ENCODE data around the gene UBQLN2.
"Not testable (repeated sequence)": the region's sequence is repeated elsewhere in the genome, so short reads cannot be mapped to it uniquely, and the experiment has no call there.

The UBQLN2 gene

GRCh38 chrX:56563231-56564161 is at the start of gene UBQLN2:
Gene UBQLN2 (plus strand): TSS chrX:56563627. CDS start chrX:56563874, 247 bp downstream.
- peak; percentile 80 for DNase-seq

DNA sequence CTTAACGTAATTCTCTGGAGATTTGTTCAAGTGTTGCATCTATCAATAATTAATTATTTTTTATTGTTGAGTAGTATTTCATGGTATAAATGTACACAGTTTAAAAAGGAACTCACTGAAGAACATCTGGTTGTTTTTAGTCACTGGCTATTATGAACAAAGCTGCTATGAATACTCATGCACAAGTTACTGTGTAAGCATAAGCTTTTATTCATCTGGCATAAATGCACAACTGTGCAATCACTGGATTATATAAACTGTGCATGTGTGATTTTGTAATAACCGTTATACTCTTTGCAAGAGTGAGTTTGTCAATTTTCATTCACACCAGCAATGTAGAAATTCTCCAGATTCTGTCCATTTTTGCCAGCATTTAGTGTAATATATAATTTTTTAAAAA is 43.8 kb upstream of the UBQLN2 start:
- DNase-seq: no peak

DNA sequence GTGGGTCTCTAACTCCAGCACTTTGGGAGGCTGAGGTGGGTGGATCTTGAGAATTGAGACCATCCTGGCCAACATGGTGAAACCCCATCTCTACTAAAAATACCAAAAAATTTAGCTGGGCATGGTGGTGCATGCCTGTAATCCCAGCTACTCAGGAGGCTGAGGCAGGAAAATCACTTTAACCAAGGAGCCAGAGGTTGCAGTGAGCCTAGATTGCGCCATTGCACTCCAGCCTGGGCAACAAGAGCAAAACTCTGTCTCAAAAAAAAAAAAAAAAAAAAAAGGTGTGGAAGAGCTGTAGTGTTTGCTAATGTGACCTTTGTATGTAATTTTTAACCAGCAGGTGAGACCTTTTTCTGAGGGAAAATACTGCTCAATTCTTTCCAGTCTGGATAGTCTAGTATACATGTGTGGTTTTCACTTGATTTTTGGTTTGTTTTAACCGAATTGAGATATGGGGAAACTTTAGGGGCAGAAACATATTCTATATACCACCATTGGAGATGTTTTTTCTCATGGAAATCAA is 33.9 kb upstream of the UBQLN2 start:
- DNase-seq: not testable (repeated sequence)

GRCh38 chrX:56530011-56530410 is 33.4 kb upstream of the UBQLN2 start:
- no peak for DNase-seq

DNA sequence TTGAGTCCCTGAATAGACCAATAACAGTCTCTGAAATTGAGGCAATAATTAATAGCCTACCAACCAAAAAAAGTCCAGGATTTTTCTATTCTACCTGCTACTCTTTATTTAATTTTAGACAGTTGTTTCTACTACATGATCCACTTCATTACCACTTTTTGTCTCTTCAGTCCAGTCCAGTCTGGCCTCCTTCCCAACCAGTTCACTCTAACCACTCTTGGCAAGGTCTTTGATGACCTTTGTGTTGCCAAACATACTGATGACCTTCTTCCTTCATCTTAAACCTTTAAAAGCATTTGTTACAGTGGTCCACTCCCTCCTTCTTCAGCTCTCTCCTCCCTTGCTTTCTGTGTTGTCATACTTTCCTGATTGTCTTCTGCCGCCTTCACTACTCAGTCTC is 12.8 kb upstream of the UBQLN2 start:
- no peak for DNase-seq

DNA sequence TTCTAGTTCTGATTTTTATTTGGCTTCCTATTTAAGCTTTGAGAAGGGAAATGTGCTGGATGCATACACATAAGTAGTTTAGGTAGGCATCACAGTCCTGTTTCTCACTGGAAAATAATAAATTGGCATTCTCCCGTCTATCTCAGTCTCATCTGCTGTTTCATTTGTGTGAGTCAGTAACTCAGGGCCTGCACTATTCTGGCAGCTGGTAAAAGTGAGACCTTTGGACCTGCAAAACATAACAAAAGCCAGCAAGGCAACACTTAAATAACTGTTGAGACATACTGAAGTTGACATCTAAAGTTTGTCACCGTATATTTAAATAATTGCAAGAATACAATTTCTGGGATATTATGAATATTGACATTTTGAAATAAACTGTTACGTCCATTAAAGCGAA is 8.6 kb upstream of the UBQLN2 start:
- no peak for DNase-seq

GRCh38 chrX:56557376-56557929 is 6.0 kb upstream of the UBQLN2 start:
- DNase-seq: no peak

GRCh38 chrX:56564164-56564885 is 898 bp downstream of the UBQLN2 start:
- DNase-seq: peak; percentile 50

- no peak for DNase-seq
Observed at GRCh38 chrX:56564921-56565840, 1.8 kb downstream of the UBQLN2 start.

DNA sequence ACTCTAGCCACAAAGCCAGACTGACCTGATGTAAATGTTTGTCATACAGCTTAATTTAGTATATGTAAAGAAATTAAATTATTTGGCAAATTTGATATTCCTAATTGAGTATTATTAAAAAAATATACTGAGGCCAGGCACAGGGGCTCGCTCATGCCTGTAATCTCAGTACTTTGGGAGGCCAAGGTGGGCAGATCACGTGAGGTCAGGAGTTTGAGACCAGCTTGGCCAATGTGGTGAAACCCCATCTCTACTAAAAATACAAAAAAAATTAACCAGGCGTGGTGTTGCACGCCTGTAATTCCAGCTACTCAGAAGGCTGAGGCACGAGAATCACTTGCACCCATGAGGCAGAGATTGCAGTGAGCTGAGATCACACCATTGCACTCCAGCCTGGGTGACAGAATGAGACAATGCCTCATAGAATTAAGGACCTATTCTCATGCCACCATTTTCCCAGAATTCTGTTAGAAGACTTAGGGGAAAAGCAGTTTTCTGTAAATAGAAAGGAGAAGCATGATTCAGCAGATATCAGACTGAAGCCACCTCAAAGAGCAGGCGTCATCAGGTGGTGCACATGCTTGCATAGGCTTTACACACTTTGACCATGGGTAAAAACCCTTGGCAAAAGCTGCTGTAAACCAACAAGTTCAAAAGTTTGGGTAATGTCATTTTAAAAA is 6.1 kb downstream of the UBQLN2 start:
- DNase-seq: no peak

GRCh38 chrX:56572975-56573374 is 9.5 kb downstream of the UBQLN2 start:
- no peak for DNase-seq

DNA sequence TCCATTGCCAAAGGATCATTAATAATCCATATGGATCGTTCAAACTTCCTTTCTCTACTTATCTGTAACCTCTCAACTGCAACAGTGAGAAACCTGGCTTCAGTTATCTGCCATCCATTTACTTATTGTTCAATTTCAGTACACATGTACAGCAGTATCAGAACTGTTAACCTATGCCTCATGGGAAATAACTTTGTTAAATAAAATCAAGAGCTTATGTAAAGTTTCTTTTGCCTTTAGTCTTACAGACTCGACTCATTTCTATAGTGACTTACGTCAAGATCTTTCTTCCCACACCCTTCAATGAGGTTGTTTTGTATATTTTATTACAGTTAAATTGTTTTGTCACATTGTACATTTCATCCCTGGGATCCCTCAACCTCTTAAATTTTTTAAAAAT is 11.4 kb downstream of the UBQLN2 start:
- DNase-seq: no peak

GRCh38 chrX:56576721-56577120 is 13.3 kb downstream of the UBQLN2 start:
- DNase-seq: no peak

DNA sequence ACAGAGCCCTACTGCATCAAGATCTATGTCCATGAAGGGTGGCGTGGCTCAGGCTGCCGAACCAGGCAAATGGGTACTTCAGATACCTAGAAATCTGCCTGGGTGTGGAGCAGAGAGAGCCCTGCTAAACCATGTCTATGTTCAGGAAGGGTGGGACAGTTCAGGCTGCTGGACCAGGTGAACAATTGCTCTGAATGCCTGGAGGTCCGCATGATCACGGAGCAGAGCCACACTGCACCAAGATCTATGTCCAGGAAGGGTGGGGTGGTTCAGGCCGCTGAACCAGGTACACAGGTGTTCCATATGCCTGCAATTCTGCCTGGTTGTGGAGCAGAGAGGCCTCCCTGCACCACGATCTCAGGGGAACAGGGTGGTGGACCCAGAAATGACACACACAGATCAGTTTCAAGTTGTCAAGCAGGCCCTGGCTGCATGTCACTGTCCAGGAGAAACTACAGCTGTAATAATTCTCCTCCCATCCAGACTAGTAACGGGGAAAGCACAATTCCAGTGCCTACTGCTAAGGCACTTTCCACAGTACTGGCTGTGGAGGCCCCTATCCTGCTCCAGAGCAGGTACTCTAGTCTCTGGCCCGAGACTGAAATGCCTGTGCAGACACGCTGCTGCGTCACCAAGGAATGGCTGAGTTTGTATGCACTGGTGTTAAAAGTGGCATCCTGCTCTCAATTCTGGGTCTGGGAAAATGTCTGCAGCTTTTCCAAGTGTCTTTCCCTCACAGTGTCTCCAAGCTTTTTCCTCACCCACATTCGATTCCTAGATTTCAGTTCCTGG is 25.2 kb downstream of the UBQLN2 start:
- no peak for DNase-seq

GRCh38 chrX:56591830-56592229 is 28.4 kb downstream of the UBQLN2 start:
- not testable (repeated sequence) for DNase-seq

DNA sequence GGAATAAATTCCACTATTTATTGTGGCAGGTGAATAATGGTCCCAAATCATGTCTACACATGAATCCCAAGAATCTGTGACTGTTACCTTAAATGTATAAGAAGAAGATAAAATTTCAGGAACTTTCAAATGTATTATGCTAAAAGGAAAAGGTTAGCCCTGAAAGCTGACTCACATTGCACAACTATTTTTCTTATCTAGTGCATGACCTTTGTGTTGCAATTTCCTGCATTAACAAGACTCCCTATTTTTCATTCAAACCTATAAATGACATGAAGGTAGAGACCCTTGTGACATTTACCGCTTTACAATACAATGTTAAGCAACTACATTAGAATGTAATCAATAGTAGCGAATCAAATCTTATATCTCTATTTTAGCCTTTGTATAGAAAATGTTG is 36.7 kb downstream of the UBQLN2 start:
- DNase-seq: no peak

GRCh38 chrX:56600987-56601386 is 37.6 kb downstream of the UBQLN2 start:
- DNase-seq: no peak

DNA sequence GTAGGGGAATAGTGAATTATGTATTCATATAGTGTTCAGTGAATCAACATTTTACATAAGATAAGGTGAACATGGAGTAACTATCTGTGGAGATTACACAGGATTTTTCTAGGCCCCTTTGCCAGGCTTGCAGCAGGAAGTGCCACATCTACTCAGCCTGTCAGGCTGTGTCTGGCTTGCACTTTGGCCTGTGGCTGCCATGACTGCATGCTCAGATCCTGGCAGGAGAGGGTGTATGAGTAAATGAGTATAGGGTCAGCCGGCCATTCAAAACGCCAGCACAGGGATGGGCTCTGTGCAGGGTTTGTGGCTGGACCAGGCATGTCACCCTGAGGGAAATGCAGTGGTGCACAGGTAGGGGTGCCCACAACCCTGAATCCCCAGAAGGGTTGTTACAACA is 51.9 kb downstream of the UBQLN2 start:
- DNase-seq: no peak

All from NCI-H146 (cell line).